ENCODE results near the gene TCF7L1.

TCF7L1 gene

DNA sequence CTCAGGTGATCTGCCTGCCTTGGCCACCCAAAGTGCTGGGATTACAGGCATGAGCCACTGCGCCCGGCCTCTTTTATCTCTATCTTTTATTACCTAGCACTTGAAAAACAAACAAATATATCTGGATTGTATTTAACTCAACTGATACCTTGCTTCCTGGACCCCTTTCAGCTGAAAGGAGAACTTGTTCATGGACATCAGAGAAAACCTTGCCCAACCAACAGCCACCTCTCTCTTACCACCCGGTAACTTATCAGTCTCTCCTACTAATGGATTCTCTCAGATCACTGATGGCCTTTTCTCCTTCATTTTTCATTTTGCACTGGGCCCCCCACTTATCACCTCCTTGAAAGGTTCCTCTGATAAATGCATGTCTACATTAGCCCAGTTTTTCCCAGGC, 214.4 kb downstream of the TCF7L1 start:
- no peaks in the 10 kb centered on the region for H3K4me1 ChIP-seq (ENCODE audit: low read length)
- peaks cover 20% of the 10 kb centered on the region for H3K36me3 ChIP-seq (replicated peaks; ENCODE audit: low read depth, low read length)
- TF ChIP-seq EZH2phosphoT487 (IDR thresholded peaks at IDR 0.05; ENCODE audit: low read depth) (no peak), CTCF (IDR thresholded peaks at IDR 0.05; ENCODE audit: low read depth, low read length) (no peak)
- H3K79me2 ChIP-seq (ENCODE audit: low read length) = 0 out of 2 replicates have a peak, but pooled peaks cover 2% of the 10 kb centered on the region
- H4K20me1 ChIP-seq (ENCODE audit: insufficient read depth, low read length) = no peaks in the 10 kb centered on the region
- H3K4me3 ChIP-seq (ENCODE audit: low read length) = no peak overlapping the region
- H3K9me3 ChIP-seq (ENCODE audit: insufficient read depth, low read length) = no peaks in the 10 kb centered on the region
- no peaks in the 10 kb centered on the region for H3K27me3 ChIP-seq (ENCODE audit: low read depth, low read length)
- H3K27ac ChIP-seq (ENCODE audit: low read length) = no peak overlapping the region
- no peak overlapping the region for H3K4me2 ChIP-seq (ENCODE audit: low read length)
- H3K9ac ChIP-seq (ENCODE audit: low read length) = no peak overlapping the region
- no peak overlapping the region for H2AFZ ChIP-seq (ENCODE audit: low read depth, low read length)

- Histone ChIP-seq H3K4me3 (ENCODE audit: low read length) (peak overlapping the region; percentile 94), H3K27ac (ENCODE audit: low read length) (peak overlapping the region; percentile 24), H3K27me3 (ENCODE audit: low read depth, low read length) (no peaks in the 10 kb centered on the region), H3K4me2 (ENCODE audit: low read length) (peak overlapping the region; percentile 96), H3K79me2 (ENCODE audit: low read length) (peaks cover 28% of the 10 kb centered on the region), H3K36me3 (replicated peaks; ENCODE audit: low read depth, low read length) (peaks cover 24% of the 10 kb centered on the region), H3K4me1 (ENCODE audit: low read length) (peaks cover 10% of the 10 kb centered on the region), H2AFZ (ENCODE audit: low read depth, low read length) (peak overlapping the region; percentile 58), H3K9ac (ENCODE audit: low read length) (peak overlapping the region; percentile 74), H4K20me1 (ENCODE audit: insufficient read depth, low read length) (no peaks in the 10 kb centered on the region), H3K9me3 (ENCODE audit: insufficient read depth, low read length) (no peaks in the 10 kb centered on the region)
- no peak for TF ChIP-seq EZH2phosphoT487 (IDR thresholded peaks at IDR 0.05; ENCODE audit: low read depth)
- no peak for TF ChIP-seq CTCF (IDR thresholded peaks at IDR 0.05; ENCODE audit: low read depth, low read length)
Observed at GRCh38 chr2:85353876-85354285, 220.7 kb downstream of the TCF7L1 start.

DNA sequence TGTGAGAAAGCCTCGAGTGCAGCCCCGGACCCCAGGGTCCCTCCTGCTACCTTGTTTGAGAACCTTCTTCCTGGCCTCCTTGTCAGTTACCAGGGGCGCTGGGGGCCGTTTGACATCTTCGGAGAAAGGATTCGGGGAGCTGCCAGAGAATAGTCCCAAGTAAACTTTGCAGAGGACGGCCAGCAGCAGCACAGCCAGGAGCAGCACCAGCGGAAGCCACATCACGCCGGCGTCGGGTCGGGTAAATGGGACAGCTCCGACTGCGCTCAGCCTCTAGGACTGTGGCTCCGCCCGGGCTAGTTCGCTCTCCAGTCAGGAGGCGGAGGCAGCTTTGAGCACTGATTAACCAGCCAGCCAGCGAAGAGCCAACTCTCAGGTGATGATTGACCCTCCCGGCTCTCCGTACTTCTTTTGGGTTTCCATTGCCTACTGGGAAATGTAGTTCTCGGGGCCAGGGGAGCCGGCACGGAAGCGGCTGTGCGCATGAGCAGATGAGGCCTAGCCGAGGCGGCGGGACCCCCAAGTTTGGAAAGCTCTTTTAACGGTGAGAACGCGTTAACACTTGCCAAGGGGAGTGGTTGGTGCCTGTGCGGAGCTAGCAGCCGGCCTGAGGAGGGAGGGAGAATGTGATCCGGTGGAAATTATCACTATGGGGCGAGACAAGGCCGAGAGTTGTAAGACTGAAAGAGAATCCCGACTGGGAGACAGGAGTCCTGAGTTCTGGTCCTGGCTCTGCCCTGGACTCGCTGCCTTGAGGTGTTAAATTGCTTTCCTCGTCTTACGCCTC, 221.3 kb downstream of the TCF7L1 start, which contains the start of the genes ELMOD3 and RETSAT:
Gene ELMOD3 (plus strand): TSS at position 484 of the 787 bp plus-strand sequence. CDS start 2,430 bp downstream, outside the sequence.
Gene RETSAT (minus strand): TSS at position 243 of the 787 bp plus-strand sequence. CDS start 21 bp downstream, at position 222.
- H3K36me3 ChIP-seq (replicated peaks; ENCODE audit: low read depth, low read length) = peaks cover 19% of the 10 kb centered on the region
- H3K4me3 ChIP-seq (ENCODE audit: low read length) = peak within 1 kb of the TSS; percentile 94
- H3K4me2 ChIP-seq (ENCODE audit: low read length) = peak within 1 kb of the TSS; percentile 96
- TF ChIP-seq CTCF (IDR thresholded peaks at IDR 0.05; ENCODE audit: low read depth, low read length) = no peak
- no peak for TF ChIP-seq EZH2phosphoT487 (IDR thresholded peaks at IDR 0.05; ENCODE audit: low read depth)
- peak within 1 kb of the TSS; percentile 98 for H2AFZ ChIP-seq (ENCODE audit: low read depth, low read length)
- H3K27ac ChIP-seq (ENCODE audit: low read length) = peak within 1 kb of the TSS; percentile 28
- peaks cover 10% of the 10 kb centered on the region for H3K4me1 ChIP-seq (ENCODE audit: low read length)
- no peaks in the 10 kb centered on the region for H4K20me1 ChIP-seq (ENCODE audit: insufficient read depth, low read length)
- H3K79me2 ChIP-seq (ENCODE audit: low read length) = peaks cover 28% of the 10 kb centered on the region
- no peaks in the 10 kb centered on the region for H3K9me3 ChIP-seq (ENCODE audit: insufficient read depth, low read length)
- H3K9ac ChIP-seq (ENCODE audit: low read length) = peak within 1 kb of the TSS; percentile 92
- H3K27me3 ChIP-seq (ENCODE audit: low read depth, low read length) = no peaks in the 10 kb centered on the region

- Histone ChIP-seq H3K9ac (ENCODE audit: low read length) (peak overlapping the region; percentile 92), H3K4me3 (ENCODE audit: low read length) (peak overlapping the region; percentile 94), H3K79me2 (ENCODE audit: low read length) (peaks cover 28% of the 10 kb centered on the region), H3K4me1 (ENCODE audit: low read length) (peaks cover 10% of the 10 kb centered on the region), H3K36me3 (replicated peaks; ENCODE audit: low read depth, low read length) (peaks cover 17% of the 10 kb centered on the region), H4K20me1 (ENCODE audit: insufficient read depth, low read length) (no peaks in the 10 kb centered on the region), H3K9me3 (ENCODE audit: insufficient read depth, low read length) (no peaks in the 10 kb centered on the region), H3K4me2 (ENCODE audit: low read length) (peak overlapping the region; percentile 79), H3K27ac (ENCODE audit: low read length) (peak overlapping the region; percentile 28), H3K27me3 (ENCODE audit: low read depth, low read length) (no peaks in the 10 kb centered on the region), H2AFZ (ENCODE audit: low read depth, low read length) (peak overlapping the region; percentile 98)
- TF ChIP-seq CTCF (IDR thresholded peaks at IDR 0.05; ENCODE audit: low read depth, low read length) (no peak), EZH2phosphoT487 (IDR thresholded peaks at IDR 0.05; ENCODE audit: low read depth) (no peak)
Observed at GRCh38 chr2:85355073-85355410, 221.8 kb downstream of the TCF7L1 start.
